Liver (tissue), 9 donors: ENCODE data around the gene UTS2R. TPM values are rescaled to one million over a fixed set of nuclear protein-coding genes. Genes with fewer than 3 reads are reported as not detected.
A peak's percentile ranks its signal among the peaks of the same experiment; 100 is the strongest.

ENCODE experiments used
- DNase-seq: peaks from one replicate; pipeline ENCODE4 v3.0.0-alpha.2; 2017; ENCODE audit warnings: low spot score
- H3K27ac ChIP-seq, 2 donors: one replicate each; pipeline ENCODE4 v1.7.0; 2013; ENCODE audit warnings: inconsistent platforms in 2 of 2, low read length in 2 of 2, control low read depth in 1 of 2, low read depth in 1 of 2, mild to moderate bottlenecking in 1 of 2
- H3K27me3 ChIP-seq, 4 donors: one replicate each; pipeline versions ENCODE4 v1.6.1 to v1.7.0; 2013; ENCODE audit warnings: low read length in 3 of 4, inconsistent platforms in 1 of 4, mild to moderate bottlenecking in 1 of 4, moderate library complexity in 1 of 4; ENCODE audit not compliant: control insufficient read depth in 4 of 4, insufficient read depth in 4 of 4
- H3K36me3 ChIP-seq, 4 donors: one replicate each; pipeline versions ENCODE4 v1.6.1 to v1.7.0; 2013; ENCODE audit warnings: low read length in 3 of 4, mild to moderate bottlenecking in 3 of 4, low read depth in 1 of 4, moderate library complexity in 1 of 4; ENCODE audit not compliant: control insufficient read depth in 4 of 4, insufficient read depth in 3 of 4
- H3K4me1 ChIP-seq, 4 donors: one replicate each; pipeline versions ENCODE4 v1.6.1 to v1.7.0; 2013; ENCODE audit warnings: low read length in 3 of 4, mild to moderate bottlenecking in 3 of 4, moderate library complexity in 1 of 4; ENCODE audit not compliant: control insufficient read depth in 4 of 4, insufficient read depth in 4 of 4
- H3K4me3 ChIP-seq, 3 donors: one replicate each; pipeline versions ENCODE4 v1.6.1 to v1.7.0; 2013; ENCODE audit warnings: low read length in 3 of 3, control low read depth in 1 of 3, low read depth in 1 of 3, mild to moderate bottlenecking in 1 of 3
- H3K9ac ChIP-seq, 2 donors: one replicate each; pipeline ENCODE4 v1.7.0; 2013; ENCODE audit warnings: low read length in 2 of 2, mild to moderate bottlenecking in 2 of 2, moderate library complexity in 2 of 2, control low read depth in 1 of 2, low read depth in 1 of 2
- H3K9me3 ChIP-seq, 4 donors: one replicate each; pipeline versions ENCODE4 v1.6.1 to v1.7.0; 2013; ENCODE audit warnings: low read length in 3 of 4; ENCODE audit not compliant: control insufficient read depth in 4 of 4
- EGR1 ChIP-seq, 2 donors: IDR thresholded peaks; 2 replicates each; pipeline ENCODE4 v1.6.1; 2016 to 2018; ENCODE audit warnings: antibody characterized with exemption in 2 of 2, low read depth in 2 of 2
- FOXA1 ChIP-seq: IDR thresholded peaks from 2 replicates; pipeline ENCODE4 v1.6.1; 2016; ENCODE audit warnings: antibody characterized with exemption
- FOXA2 ChIP-seq: IDR thresholded peaks from 2 replicates; pipeline ENCODE4 v1.6.1; 2016; ENCODE audit warnings: antibody characterized with exemption
- GABPA ChIP-seq, 2 donors: IDR thresholded peaks in 1 of 2; conservative IDR thresholded peaks in 1 of 2; 2 replicates each; pipeline ENCODE4 v1.6.1; 2016; ENCODE audit warnings: antibody characterized with exemption in 2 of 2, mild to moderate bottlenecking in 1 of 2, moderate library complexity in 1 of 2
- HNF4G ChIP-seq: IDR thresholded peaks from 2 replicates; pipeline ENCODE4 v1.6.1; 2016; ENCODE audit warnings: antibody characterized with exemption
- JUND ChIP-seq, 2 donors: IDR thresholded peaks; 2 replicates each; pipeline ENCODE4 v1.6.1; 2016; ENCODE audit warnings: antibody characterized with exemption in 2 of 2
- MAX ChIP-seq: IDR thresholded peaks from 2 replicates; pipeline ENCODE4 v1.6.1; 2016; ENCODE audit warnings: antibody characterized with exemption
- NR2F2 ChIP-seq: IDR thresholded peaks from 2 replicates; pipeline ENCODE4 v1.6.1; 2016; ENCODE audit warnings: antibody characterized with exemption
- RXRA ChIP-seq, 2 donors: IDR thresholded peaks; 2 replicates each; pipeline ENCODE4 v1.6.1; 2017 to 2018; ENCODE audit warnings: antibody characterized with exemption in 2 of 2, mild to moderate bottlenecking in 1 of 2
- SP1 ChIP-seq: IDR thresholded peaks from 2 replicates; pipeline ENCODE4 v1.6.1; 2018; ENCODE audit warnings: antibody characterized with exemption, mild to moderate bottlenecking
- TAF1 ChIP-seq: conservative IDR thresholded peaks from 2 replicates; pipeline ENCODE4 v1.6.1; 2016; ENCODE audit warnings: antibody characterized with exemption, mild to moderate bottlenecking
- YY1 ChIP-seq: IDR thresholded peaks from 2 replicates; pipeline ENCODE4 v1.6.1; 2016; ENCODE audit warnings: antibody characterized with exemption, mild to moderate bottlenecking
- ZBTB33 ChIP-seq: IDR thresholded peaks from 2 replicates; pipeline ENCODE4 v1.6.1; 2016; ENCODE audit warnings: antibody characterized with exemption
- WGBS: extraction: QIAGEN DNeasy Blood & Tissue Kit; methylation state at CpG from one replicate; pipeline ENCODE4 v1.1.7; 2013; 5-methylcytosine and 5-hydroxymethylcytosine counted together
- polyA plus RNA-seq, 2 donors: library from polyadenylated mRNA; stranded (reverse) in 1 of 2; unstranded in 1 of 2; fragments of 200-250 nt in 1 of 2; fragments of >200 nt in 1 of 2; fragmentation: Nextera tagmentation in 1 of 2; extraction: Ambion mirVana in 1 of 2; gene quantifications; one replicate each; pipeline versions ENCODE4 v1.2.1 to v1.2.3, GENCODE V29; 2013 to 2015
- total RNA-seq, 2 donors: library from RNA; depleted of rRNA; stranded (reverse); fragments of >200 nt; gene quantifications; one replicate each; pipeline ENCODE4 v1.2.3, GENCODE V29; 2014
- TF ChIP-seq, protein P1 (sequence below): IDR thresholded peaks from 2 replicates; pipeline ENCODE4 v1.6.1; 2016; ENCODE audit warnings: antibody characterized with exemption, mild to moderate bottlenecking
- TF ChIP-seq, protein P2 (sequence below): IDR thresholded peaks from 2 replicates; pipeline ENCODE4 v1.6.1; 2016; ENCODE audit warnings: antibody characterized with exemption
- TF ChIP-seq, protein P3 (sequence below): fragments of 150-350 bp; IDR thresholded peaks from 2 replicates; pipeline ENCODE4 v1.5.1; 2017; ENCODE audit warnings: improper control_type of control experiment, low read depth, low read length; ENCODE audit not compliant: missing input control
- donor health status: healthy.
- donor health status: healthy.
- donor health status: healthy.
- donor health status: healthy.
- donor health status: healthy.

UTS2R gene
- total and polyA plus RNA-seq, 4 donors: not detected

- no peaks in the 10 kb centered on the region for H3K27me3 ChIP-seq
- H3K4me3 ChIP-seq: peak overlapping the region in 2 of 3 donors; percentile 87 to 99
- peak overlapping the region in 1 of 2 donors; percentile 13 for H3K27ac ChIP-seq
- peaks cover 0 to 20% (median 15%) of the 10 kb centered on the region in 4 donors for H3K4me1 ChIP-seq
- WGBS: 75% methylated on average over 2 of the region's 2 CpGs
- TF ChIP-seq GABPA (IDR thresholded peaks at IDR 0.05 in 1 of 2, conservative IDR thresholded peaks at IDR 0.05 in 1 of 2) (no peak), JUND (IDR thresholded peaks at IDR 0.05) (no peak), YY1 (no peak), FOXA2 (no peak), HNF4G (no peak), FOXA1 (no peak), EGR1 (IDR thresholded peaks at IDR 0.05; ENCODE audit: low read depth in 2 of 2) (no peak), NR2F2 (no peak), TAF1 (no peak), RXRA (IDR thresholded peaks at IDR 0.05) (no peak), ZBTB33 (no peak), MAX (no peak), SP1 (no peak)
- TF ChIP-seq, protein P1, sequence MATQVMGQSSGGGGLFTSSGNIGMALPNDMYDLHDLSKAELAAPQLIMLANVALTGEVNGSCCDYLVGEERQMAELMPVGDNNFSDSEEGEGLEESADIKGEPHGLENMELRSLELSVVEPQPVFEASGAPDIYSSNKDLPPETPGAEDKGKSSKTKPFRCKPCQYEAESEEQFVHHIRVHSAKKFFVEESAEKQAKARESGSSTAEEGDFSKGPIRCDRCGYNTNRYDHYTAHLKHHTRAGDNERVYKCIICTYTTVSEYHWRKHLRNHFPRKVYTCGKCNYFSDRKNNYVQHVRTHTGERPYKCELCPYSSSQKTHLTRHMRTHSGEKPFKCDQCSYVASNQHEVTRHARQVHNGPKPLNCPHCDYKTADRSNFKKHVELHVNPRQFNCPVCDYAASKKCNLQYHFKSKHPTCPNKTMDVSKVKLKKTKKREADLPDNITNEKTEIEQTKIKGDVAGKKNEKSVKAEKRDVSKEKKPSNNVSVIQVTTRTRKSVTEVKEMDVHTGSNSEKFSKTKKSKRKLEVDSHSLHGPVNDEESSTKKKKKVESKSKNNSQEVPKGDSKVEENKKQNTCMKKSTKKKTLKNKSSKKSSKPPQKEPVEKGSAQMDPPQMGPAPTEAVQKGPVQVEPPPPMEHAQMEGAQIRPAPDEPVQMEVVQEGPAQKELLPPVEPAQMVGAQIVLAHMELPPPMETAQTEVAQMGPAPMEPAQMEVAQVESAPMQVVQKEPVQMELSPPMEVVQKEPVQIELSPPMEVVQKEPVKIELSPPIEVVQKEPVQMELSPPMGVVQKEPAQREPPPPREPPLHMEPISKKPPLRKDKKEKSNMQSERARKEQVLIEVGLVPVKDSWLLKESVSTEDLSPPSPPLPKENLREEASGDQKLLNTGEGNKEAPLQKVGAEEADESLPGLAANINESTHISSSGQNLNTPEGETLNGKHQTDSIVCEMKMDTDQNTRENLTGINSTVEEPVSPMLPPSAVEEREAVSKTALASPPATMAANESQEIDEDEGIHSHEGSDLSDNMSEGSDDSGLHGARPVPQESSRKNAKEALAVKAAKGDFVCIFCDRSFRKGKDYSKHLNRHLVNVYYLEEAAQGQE: no peak
- TF ChIP-seq, protein P2, sequence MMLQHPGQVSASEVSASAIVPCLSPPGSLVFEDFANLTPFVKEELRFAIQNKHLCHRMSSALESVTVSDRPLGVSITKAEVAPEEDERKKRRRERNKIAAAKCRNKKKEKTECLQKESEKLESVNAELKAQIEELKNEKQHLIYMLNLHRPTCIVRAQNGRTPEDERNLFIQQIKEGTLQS: no peak
- TF ChIP-seq, protein P3, sequence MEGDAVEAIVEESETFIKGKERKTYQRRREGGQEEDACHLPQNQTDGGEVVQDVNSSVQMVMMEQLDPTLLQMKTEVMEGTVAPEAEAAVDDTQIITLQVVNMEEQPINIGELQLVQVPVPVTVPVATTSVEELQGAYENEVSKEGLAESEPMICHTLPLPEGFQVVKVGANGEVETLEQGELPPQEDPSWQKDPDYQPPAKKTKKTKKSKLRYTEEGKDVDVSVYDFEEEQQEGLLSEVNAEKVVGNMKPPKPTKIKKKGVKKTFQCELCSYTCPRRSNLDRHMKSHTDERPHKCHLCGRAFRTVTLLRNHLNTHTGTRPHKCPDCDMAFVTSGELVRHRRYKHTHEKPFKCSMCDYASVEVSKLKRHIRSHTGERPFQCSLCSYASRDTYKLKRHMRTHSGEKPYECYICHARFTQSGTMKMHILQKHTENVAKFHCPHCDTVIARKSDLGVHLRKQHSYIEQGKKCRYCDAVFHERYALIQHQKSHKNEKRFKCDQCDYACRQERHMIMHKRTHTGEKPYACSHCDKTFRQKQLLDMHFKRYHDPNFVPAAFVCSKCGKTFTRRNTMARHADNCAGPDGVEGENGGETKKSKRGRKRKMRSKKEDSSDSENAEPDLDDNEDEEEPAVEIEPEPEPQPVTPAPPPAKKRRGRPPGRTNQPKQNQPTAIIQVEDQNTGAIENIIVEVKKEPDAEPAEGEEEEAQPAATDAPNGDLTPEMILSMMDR: no peak
- H3K36me3 ChIP-seq: peaks cover 0 to 2% (median 0%) of the 10 kb centered on the region in 4 donors
- no peak for DNase-seq
- H3K9me3 ChIP-seq: no peaks in the 10 kb centered on the region
- H3K9ac ChIP-seq: peak overlapping the region; percentile 10 to 68
Observed at GRCh38 chr17:82419540-82419939, 48.0 kb downstream of the UTS2R start.
